Ishikawa (cell line): ENCODE measurements around the gene WASF1.

Experiments used
- CEBPB ChIP-seq: IDR thresholded peaks from 2 replicates; pipeline ENCODE4 v1.6.1; 2012
- CREB1 ChIP-seq: IDR thresholded peaks from 2 replicates; pipeline ENCODE4 v1.6.1; 2012; ENCODE audit warnings: low read depth
- EGR1 ChIP-seq: IDR thresholded peaks from 2 replicates; pipeline ENCODE4 v1.6.1; 2012
- EP300 ChIP-seq: IDR thresholded peaks from 2 replicates; pipeline ENCODE4 v1.6.1; 2012; ENCODE audit warnings: borderline replicate concordance
- FOXM1 ChIP-seq: IDR thresholded peaks from 2 replicates; pipeline ENCODE4 v1.6.1; 2012; ENCODE audit warnings: low read depth, borderline replicate concordance
- MAX ChIP-seq: IDR thresholded peaks from 2 replicates; pipeline ENCODE4 v1.6.1; 2012
- NFIC ChIP-seq: IDR thresholded peaks from 2 replicates; pipeline ENCODE4 v1.6.1; 2012
- RAD21 ChIP-seq: IDR thresholded peaks from 2 replicates; pipeline ENCODE4 v1.6.1; 2012; ENCODE audit warnings: low read depth
- REST ChIP-seq: IDR thresholded peaks from 2 replicates; pipeline ENCODE4 v1.6.1; 2012; ENCODE audit warnings: low read depth, mild to moderate bottlenecking
- TCF12 ChIP-seq: IDR thresholded peaks from 2 replicates; pipeline ENCODE4 v1.6.1; 2012; ENCODE audit warnings: low read depth
- TEAD4 ChIP-seq: IDR thresholded peaks from 2 replicates; pipeline ENCODE4 v1.6.1; 2012
- USF1 ChIP-seq: IDR thresholded peaks from 2 replicates; pipeline ENCODE4 v1.6.1; 2012
- ZBTB7A ChIP-seq: IDR thresholded peaks from 2 replicates; pipeline ENCODE4 v1.6.1; 2012; ENCODE audit warnings: low read depth

The WASF1 gene

GRCh38 chr6:110067837-110068591, 111.5 kb downstream of the WASF1 start:
- TF ChIP-seq MAX (no peak), TEAD4 (no peak), USF1 (no peak)

- no peak for TF ChIP-seq TEAD4
- no peak for TF ChIP-seq NFIC
These were observed 114.5 kb downstream of the WASF1 start for GRCh38 chr6:110064744-110065524.

GRCh38 chr6:110063594-110064263, 115.7 kb downstream of the WASF1 start:
- TF ChIP-seq CEBPB (no peak), CREB1 (no peak), TCF12 (no peak), EGR1 (no peak)

GRCh38 chr6:110055387-110055735, 124.1 kb downstream of the WASF1 start:
- TF ChIP-seq ZBTB7A (no peak), RAD21 (no peak), CREB1 (no peak)

GRCh38 chr6:110054664-110055386, 124.6 kb downstream of the WASF1 start:
- TF ChIP-seq CEBPB (no peak), NFIC (no peak)

- no peak for TF ChIP-seq MAX
- TF ChIP-seq FOXM1: no peak
- peak; percentile 82 for TF ChIP-seq RAD21
- no peak for TF ChIP-seq NFIC
- no peak for TF ChIP-seq REST
These were observed 125.9 kb downstream of the WASF1 start for GRCh38 chr6:110053395-110054240.

- no peak for TF ChIP-seq TEAD4
- no peak for TF ChIP-seq ZBTB7A
- TF ChIP-seq USF1: no peak
- TF ChIP-seq RAD21: no peak
- TF ChIP-seq EP300: no peak
- no peak for TF ChIP-seq TCF12
- TF ChIP-seq REST: no peak
These were observed 129.0 kb downstream of the WASF1 start for GRCh38 chr6:110050440-110050813.
